SU-DHL-6 (cell line): Measurements from ENCODE around the gene PLSCR3.

Experiments
- CTCF ChIP-seq: fragments of 200-600 bp; sonication (generic); IDR thresholded peaks from one replicate; pipeline ENCODE4 v1.5.1; 2017; ENCODE audit warnings: antibody characterized with exemption, mild to moderate bottlenecking, low read length, moderate library complexity; ENCODE audit not compliant: insufficient read depth, poor library complexity, severe bottlenecking
- EZH2phosphoT487 ChIP-seq: fragments of 200-600 bp; sonication (generic), shearing (Covaris generic); conservative IDR thresholded peaks from 2 replicates; pipeline ENCODE4 v1.6.1; 2018; ENCODE audit warnings: mild to moderate bottlenecking, antibody characterized with exemption, low read length, moderate library complexity, mixed read lengths

- TF ChIP-seq CTCF (no peak), EZH2phosphoT487 (no peak)
These were observed 31.0 kb upstream of the PLSCR3 start, which contains the start of gene SPEM2 for GRCh38 chr17:7425316-7425715.
